Heart left ventricle (tissue), 13 donors: ENCODE data around the gene MED22.

Experiments
- CTCF ChIP-seq, 12 donors: fragments of 200-600 bp; sonication (generic) in 4 of 12; IDR thresholded peaks; one replicate each; pipeline versions ENCODE4 v1.5.0 to v1.8.0; 2018 to 2022; ENCODE audit warnings: antibody characterized with exemption in 12 of 12, mild to moderate bottlenecking in 5 of 12
- POLR2A ChIP-seq, 2 donors: fragments of 450-650 bp; IDR thresholded peaks; one replicate each; pipeline ENCODE4 v1.6.1; 2017; ENCODE audit warnings: antibody characterized with exemption in 2 of 2, mild to moderate bottlenecking in 2 of 2, moderate library complexity in 2 of 2
- donor health status: ischemic (EF 13 %, LVEDD 7.1; RV severe dilation, severe dysfunction).
- donor health status: DM: no; HTN: yes; CAD: no.
- donor health status: DM: no; HTN: no; CAD: no.
- donor health status: ischemic (EF 25% LVEDD 6.9; RV normal size, moderate dysfunction).
- donor health status: ischemic (EF 25% LVEDD 5.7; RV mildly dilated, moderate dysfunction).
- donor health status: ischemic (EF 35%, LVEDD 5.7; RV mildly dilated, moderate dysfunction).
- donor health status: nonischemic (EF 11% LVEDD 7.7; RV severe dilation, severe dysfunction).
- donor health status: DM: yes; HTN: yes; CAD: no.
- donor health status: PGD.
- donor health status: ischemic (EF 29% LVEDD 5.4; RV normal size, mild dysfunction).
- donor health status: nonischemic (EF 23%, LVEDD 6.1; RV moderate dilation, normal function).

- TF ChIP-seq CTCF (IDR thresholded peaks at IDR 0.05) (no peak), POLR2A (IDR thresholded peaks at IDR 0.05) (no peak)
Measured at GRCh38 chr9:133340916-133341315, 7.0 kb downstream of the MED22 start.
